ENCODE data around the gene ATP2B2.
"Not testable (repeated sequence)": the region's sequence is repeated elsewhere in the genome, so short reads cannot be mapped to it uniquely, and the experiment has no call there.

ATP2B2 gene

GRCh38 chr3:10505050-10505790 lies at the start of gene ATP2B2:
Gene ATP2B2 (minus strand): TSS chr3:10505586. CDS start chr3:10449543, 56,043 bp downstream.
- no peak for DNase-seq

GRCh38 chr3:10554746-10555145 lies 49.4 kb upstream of the ATP2B2 start:
- no peak for DNase-seq

- DNase-seq = no peak
These were observed 48.8 kb upstream of the ATP2B2 start for GRCh38 chr3:10554236-10554611.

GRCh38 chr3:10553591-10554235 lies 48.3 kb upstream of the ATP2B2 start:
- no peak for DNase-seq

GRCh38 chr3:10552631-10552943 lies 47.2 kb upstream of the ATP2B2 start:
- DNase-seq = no peak

GRCh38 chr3:10551821-10552630 lies 46.6 kb upstream of the ATP2B2 start:
- DNase-seq = peak; percentile 94

GRCh38 chr3:10551139-10551538 lies 45.8 kb upstream of the ATP2B2 start:
- DNase-seq = no peak

- DNase-seq = no peak
These were observed 45.3 kb upstream of the ATP2B2 start for GRCh38 chr3:10550705-10551104.

- no peak for DNase-seq
These were observed 44.3 kb upstream of the ATP2B2 start for GRCh38 chr3:10549617-10550230.

- peak; percentile 23 for DNase-seq
These were observed 43.6 kb upstream of the ATP2B2 start for GRCh38 chr3:10548992-10549391.

- DNase-seq = no peak
These were observed 42.7 kb upstream of the ATP2B2 start for GRCh38 chr3:10547841-10548783.

- no peak for DNase-seq
These were observed 42.0 kb upstream of the ATP2B2 start for GRCh38 chr3:10547413-10547812.

- DNase-seq = no peak
These were observed 41.5 kb upstream of the ATP2B2 start for GRCh38 chr3:10546820-10547263.

GRCh38 chr3:10546181-10546624 lies 40.8 kb upstream of the ATP2B2 start:
- DNase-seq = no peak

- DNase-seq = no peak
These were observed 37.1 kb upstream of the ATP2B2 start for GRCh38 chr3:10542518-10542917.

GRCh38 chr3:10540347-10540746 lies 35.0 kb upstream of the ATP2B2 start:
- not testable (repeated sequence) for DNase-seq

GRCh38 chr3:10534066-10534465 lies 28.7 kb upstream of the ATP2B2 start:
- no peak for DNase-seq

- peak; percentile 25 for DNase-seq
These were observed 28.3 kb upstream of the ATP2B2 start for GRCh38 chr3:10533737-10534023.

- DNase-seq = no peak
These were observed 27.8 kb upstream of the ATP2B2 start for GRCh38 chr3:10532939-10533736.

GRCh38 chr3:10531031-10531430 lies 25.6 kb upstream of the ATP2B2 start:
- no peak for DNase-seq

- DNase-seq = no peak
These were observed 24.9 kb upstream of the ATP2B2 start for GRCh38 chr3:10530241-10530640.

GRCh38 chr3:10529809-10530208 lies 24.4 kb upstream of the ATP2B2 start:
- DNase-seq = no peak

All from suppressor macrophage treated with lipopolysaccharide for 4 hours (primary cell).